DMS53 (cell line): ENCODE measurements around the gene HDAC4.

Experiments
- DNase-seq: peaks from one replicate; lab custom pipeline; 2025; lab: John Stamatoyannopoulos, UW

Gene HDAC4

GRCh38 chr2:239026711-239027361, 374.0 kb downstream of the HDAC4 start:
- DNase-seq: peak; percentile 32

- no peak for DNase-seq
Measured at GRCh38 chr2:239025951-239026461, 374.8 kb downstream of the HDAC4 start.

- no peak for DNase-seq
Measured at GRCh38 chr2:239025096-239025801, 375.6 kb downstream of the HDAC4 start.

DNA sequence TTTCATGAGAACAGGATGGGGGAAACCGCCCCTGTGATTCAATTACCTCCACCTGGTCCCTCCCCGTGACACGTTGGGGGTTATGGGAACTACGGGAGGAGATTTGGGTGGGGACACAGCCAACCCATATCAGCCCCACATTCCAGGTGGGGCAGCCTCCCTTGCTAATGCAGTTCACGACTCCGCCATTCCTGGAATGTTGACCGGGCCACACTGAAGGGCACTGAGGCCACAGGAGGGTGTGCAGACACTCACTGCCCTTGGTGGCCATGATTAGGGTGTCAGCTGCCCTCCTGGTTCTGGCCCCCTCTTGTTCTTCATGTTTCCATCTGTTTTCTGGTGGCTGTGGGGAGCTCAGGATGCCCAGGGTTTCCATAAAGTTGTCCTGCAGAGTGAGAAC, 376.6 kb downstream of the HDAC4 start:
- DNase-seq: no peak

DNA sequence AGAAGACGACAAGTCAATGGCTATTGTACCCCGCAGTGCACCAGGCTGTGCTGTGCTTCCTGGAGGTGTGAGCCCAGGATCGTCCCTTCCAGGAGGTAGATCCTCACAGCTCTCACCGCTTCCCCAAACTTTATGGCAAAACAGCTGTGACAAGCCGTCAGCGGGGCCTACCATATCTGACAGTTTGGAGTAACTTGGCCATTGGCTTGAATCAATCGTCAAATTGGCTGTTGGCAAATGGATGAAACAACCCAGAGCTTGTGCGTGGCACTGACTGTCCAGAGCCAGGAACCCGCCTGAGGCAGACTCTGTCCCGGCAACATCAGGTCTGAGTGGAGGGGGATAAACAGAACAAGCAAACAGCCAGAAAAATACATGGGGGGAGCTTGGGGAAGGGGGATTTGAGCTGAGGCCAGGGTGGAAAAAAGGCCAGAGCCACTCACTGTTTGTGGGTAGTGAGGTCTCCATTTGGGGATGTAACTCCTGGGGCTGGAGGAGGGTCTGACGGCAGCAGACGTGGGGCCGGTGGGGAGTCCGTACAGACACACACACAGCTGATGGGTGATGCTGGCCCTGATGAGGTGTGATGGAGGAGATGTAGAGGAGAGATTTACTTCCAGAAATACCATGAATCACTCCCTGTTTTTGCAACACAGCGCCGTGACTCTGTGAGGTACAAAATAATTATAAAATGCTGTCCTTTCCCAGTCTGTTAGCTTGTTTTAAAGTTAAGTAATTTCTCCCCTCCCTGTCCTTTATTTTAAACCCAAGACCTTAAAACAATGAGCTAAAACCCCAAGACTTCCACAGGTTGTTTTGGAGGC, 378.2 kb downstream of the HDAC4 start:
- DNase-seq: no peak

DNA sequence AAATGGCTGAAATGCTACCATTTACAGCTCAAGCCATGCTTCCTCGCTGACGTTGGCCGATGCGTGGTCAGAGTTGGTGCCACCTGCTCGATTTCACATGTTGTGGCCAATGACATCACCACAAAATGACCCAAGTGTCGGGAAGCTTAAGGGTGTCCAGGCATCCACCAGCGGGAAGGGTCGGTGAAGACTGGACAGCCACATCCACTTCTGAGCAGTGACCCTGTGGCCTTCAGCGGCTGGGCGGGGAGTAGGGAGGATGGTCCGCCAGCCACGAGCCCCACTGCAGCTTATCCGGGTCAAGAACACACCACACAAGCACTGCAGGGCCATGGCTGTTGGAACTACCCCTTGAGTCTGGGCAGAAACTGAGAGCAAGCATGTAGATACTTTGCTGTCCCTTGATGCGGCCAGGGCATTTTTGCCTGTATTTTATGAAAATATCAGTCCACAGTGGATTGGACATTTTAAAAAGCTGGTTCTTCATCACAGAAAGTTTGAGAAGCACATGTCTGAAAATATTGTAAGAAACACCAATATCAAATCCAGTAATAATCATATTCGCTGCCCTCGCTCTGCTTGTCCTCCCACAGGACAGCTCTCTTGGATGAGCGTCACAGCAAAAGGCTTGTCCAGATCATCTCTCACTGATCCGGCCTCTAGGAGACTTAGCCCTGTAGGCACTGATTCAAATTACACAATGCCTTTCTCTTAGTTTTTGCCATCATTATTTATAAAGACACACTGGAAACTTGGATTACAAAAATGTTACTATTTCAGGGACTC, 379.0 kb downstream of the HDAC4 start:
- DNase-seq: no peak

DNA sequence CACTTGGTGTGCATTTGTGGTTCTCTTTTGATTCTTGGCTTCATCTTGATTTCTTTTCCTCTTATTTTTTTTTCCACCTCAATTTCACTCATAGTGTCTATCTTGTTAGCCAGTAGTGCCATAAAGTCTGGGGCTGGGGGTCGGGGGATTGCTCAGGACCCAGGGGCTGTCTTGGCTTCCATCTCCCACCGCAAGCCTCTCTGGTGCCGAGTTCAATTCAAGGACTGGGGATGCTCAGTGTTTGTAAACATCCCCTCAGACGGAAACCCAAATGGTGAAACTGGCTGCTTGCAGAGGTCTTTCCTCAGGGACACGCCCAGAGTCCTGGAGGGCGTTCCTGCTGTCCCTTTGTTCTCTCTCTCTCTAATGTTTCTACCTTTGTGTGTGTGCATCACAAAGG, 379.6 kb downstream of the HDAC4 start:
- DNase-seq: no peak

- no peak for DNase-seq
Measured at GRCh38 chr2:239020541-239021041, 380.2 kb downstream of the HDAC4 start.

DNA sequence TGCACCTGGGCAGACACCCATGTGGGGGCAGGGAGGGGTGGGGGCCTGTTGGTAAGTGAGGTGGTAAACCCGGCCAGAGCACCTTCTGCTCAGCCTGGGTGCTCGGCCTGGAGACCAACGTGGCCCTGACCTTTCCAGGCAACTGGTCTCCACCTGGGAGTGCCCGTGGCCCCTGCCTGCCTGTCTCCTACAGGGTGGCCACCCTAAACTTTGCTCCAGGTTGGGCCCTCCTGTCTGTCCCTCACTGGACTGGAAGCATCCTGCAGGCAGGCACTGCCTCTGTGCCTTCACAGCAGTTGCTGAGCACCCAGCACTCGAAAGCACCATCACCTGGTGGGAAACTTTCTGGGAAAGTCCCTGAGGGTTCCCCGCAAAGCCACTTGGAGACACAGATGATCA, 381.6 kb downstream of the HDAC4 start:
- no peak for DNase-seq

DNA sequence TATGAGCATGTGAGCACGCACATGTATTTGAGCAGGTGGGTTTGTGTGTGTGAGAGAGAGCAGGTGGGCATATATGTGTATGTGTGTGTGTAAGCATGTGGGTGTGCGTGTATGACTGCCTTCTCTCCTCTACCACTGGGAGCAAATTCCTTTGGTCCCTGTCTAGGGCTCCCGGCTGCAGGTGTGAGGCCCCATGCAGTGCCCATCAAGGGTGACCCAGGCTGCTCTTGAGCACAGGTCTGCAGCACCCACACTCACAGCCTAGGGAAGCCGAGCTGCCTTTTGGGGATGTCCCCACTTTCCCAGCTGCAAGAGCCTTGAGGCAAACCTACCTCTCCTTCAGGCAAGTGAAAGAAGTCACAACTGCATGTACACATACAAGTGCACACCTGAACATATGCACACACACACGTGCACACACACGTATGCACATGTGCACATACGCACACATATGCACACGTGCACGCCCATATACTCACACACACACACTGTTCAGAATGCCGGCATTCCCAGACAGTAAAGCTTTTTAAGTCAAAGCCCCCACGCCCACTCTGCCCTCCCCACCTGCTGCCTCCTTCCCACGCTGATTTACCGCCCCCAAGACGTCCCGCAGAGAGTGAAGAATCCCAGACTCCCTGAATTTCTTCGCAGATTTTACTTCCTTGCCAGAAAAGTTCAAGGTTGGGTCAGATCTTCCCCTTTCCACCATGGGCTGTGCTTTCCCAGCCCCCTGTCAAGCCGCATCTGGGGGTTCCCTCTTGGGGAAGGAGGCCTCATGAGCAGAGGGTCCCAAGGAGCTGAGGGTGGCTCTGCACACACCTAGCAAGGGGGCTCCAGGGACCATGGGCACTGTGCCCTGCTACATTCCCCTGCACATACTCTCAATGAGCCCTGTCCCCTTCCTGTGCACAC, 382.3 kb downstream of the HDAC4 start:
- DNase-seq: no peak

GRCh38 chr2:239017491-239018098, 383.2 kb downstream of the HDAC4 start:
- no peak for DNase-seq

GRCh38 chr2:239015901-239016675, 384.7 kb downstream of the HDAC4 start:
- no peak for DNase-seq

DNA sequence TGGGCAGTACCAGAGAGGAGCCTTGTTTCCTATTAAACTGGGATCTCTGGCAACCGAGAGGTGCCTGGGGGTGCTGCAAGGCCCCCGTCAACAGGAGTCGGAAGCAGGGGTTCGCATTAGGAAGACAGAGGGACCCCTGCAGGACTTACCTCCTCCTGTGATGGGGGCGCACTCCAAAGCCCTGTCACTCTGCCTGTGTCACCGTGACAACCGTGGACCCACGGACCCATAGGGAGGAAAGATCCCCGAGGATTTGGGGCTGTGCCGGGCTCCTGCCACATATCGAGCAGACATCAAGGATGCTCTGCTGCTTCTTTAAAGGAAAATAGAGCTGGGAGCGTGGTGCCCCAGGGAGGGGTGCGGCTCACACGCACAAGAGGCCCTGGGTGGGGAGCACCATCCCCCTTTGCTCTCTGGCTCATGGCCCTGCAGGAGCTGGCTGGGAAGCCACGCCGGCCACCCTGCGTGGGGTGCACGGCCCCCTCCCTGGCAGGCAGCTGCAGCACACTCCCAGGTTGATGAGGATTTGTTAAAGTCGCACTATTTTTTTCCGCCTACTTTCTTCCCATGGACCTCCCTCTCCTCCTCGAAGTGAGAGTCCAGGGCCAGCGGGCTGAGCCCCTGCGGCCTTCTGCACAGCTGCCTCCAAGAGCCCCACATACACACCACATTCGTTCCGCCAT, 385.5 kb downstream of the HDAC4 start:
- DNase-seq: no peak

- DNase-seq: no peak
Measured at GRCh38 chr2:239014458-239015217, 386.2 kb downstream of the HDAC4 start.

GRCh38 chr2:239013678-239013976, 387.2 kb downstream of the HDAC4 start:
- DNase-seq: no peak

DNA sequence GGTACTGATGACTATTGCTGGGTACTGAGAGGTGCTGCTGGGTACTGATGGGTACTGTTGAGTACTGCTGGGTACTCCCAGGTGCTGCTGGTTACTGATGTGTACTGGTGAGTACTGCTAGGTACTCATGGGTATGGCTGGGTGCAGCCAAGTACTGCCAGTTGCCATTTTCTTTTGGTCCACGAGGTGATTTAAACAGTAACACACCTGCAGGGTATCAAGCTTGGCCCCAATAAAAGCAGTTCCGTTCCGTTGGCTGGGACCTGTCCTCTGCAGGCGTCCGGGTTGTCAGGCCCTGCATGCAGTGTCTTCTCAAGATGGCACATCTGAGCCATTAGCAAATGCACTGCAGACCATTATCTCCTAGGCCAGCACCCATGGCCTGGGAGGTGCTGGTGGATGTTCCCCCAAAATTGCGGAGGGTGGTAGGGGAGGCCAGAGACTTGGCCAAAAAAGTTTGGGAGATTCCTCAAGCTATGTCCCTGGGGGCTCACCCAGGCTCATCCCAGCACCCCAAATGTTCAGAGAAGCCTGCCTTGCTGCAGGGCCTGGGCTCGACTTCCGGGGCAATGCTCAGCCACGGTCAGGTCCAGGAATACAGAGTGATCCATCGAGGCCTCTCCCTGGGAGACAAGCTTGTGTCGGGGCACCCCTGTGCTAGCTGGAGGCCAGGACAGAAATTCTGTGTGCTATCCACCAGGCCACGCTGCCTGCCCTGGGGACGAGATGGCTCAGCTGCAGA, 387.7 kb downstream of the HDAC4 start:
- DNase-seq: no peak

GRCh38 chr2:239012228-239012627, 388.6 kb downstream of the HDAC4 start:
- no peak for DNase-seq

DNA sequence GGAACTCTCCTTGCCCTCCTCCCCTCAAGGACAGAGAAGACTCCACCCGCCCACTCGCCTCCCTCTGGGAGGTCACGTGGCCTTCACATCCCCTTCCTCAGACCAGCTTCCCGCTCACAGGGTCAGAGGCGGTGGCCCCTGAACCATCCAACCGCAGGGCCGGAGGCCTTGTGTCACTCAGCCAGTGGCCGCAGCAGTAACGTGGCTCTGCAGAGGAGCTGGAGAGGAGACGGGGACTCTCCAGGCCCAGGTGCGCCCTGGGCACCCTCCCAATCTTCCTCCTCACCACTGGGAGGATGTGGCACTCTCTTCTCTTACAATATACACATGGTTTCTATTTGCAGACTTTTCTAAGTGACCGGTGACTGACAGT, 391.2 kb downstream of the HDAC4 start:
- DNase-seq: no peak
